ENCODE data around the gene DACT3. TPM values are rescaled to one million over a fixed set of nuclear protein-coding genes. Genes with fewer than 3 reads are reported as not detected.

The DACT3 gene
- total and polyA plus RNA-seq, 2 of the 13 experiments (the other 11 are each of a cell fraction or from before 2014, with no cell fraction given): 0.04 TPM; not detected in 1

DNA sequence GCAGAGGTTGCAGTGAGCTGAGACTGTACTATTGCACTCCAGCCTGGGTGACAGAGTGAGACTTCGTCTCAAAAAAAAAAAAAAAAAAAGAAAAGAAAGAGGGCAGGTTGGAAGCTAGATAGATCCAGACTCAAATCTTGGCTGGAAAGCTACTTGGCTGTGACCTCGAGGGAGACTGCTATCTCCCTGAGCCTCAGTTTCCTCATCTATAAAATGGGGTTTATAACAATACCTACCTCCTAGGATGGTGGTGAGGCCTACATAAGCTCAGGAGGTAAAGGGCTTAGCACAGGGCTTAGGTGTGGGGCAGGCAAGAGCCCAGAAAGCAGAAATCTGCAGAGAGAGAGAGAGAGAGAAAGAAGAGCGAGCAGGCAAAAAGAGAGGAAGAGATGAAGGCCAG is 24.2 kb upstream of the DACT3 start:
- POLR2A ChIA-PET: no interaction called here
- no TSS peak for BruUV-seq (replicated peaks)
- no peak for DNase-seq (ENCODE audit: low spot score)
- ATAC-seq: no peak
- Histone ChIP-seq H3K9ac (ENCODE audit: insufficient read depth, low read depth, low read length) (no peak overlapping the region), H3K4me1 (ENCODE audit: insufficient read depth, low read length) (no peaks in the 10 kb centered on the region), H3K4me2 (ENCODE audit: low read depth, low read length) (no peak overlapping the region), H3K27me3 (ENCODE audit: control insufficient read depth in 1 of 2, insufficient read depth in 2 of 2, low read length in 2 of 2) (no peaks in the 10 kb centered on the region), H3K79me2 (ENCODE audit: insufficient read depth, low read length) (no peaks in the 10 kb centered on the region), H4K20me1 (ENCODE audit: insufficient read depth, low read length) (no peaks in the 10 kb centered on the region), H3K36me3 (replicated peaks in 1 of 2; ENCODE audit: control insufficient read depth in 1 of 2, insufficient read depth in 2 of 2, low read length in 2 of 2) (peaks cover 17 to 51% of the 10 kb centered on the region in 2 experiments), H2AFZ (ENCODE audit: low read length) (no peak overlapping the region), H3K27ac (ENCODE audit: extremely low read length, insufficient read depth, low read length) (no peak overlapping the region), H3K4me3 (replicated peaks in 1 of 3; ENCODE audit: insufficient read depth in 1 of 3, low read depth in 2 of 3, low read length in 3 of 3) (no peak overlapping the region), H3K9me3 (ENCODE audit: low read length) (no peaks in the 10 kb centered on the region)
- in situ Hi-C loops (cut with HindIII; ENCODE audit: extremely low pct_ligation_motif_present, low pct_unique_long_range_greater_than_20kb): no loop called here
- CTCF ChIA-PET (ENCODE audit: low intra/inter-chr PET ratio, low total read pairs): no interaction called here
- WGBS (ENCODE audit: low lambda C conversion rate): 80% methylated on average over 3 of the region's 3 CpGs
- no peak for TF ChIP-seq ZNF720 (CRISPR knock-in tag; IDR thresholded peaks at IDR 0.05)
- TF ChIP-seq ZNF629 (CRISPR knock-in tag; conservative IDR thresholded peaks at IDR 0.05): peak; percentile 63; the same call in 1 of the 2 replicates
- no peak for FAIRE-seq
- intact Hi-C loops (cut with micrococcal nuclease; ENCODE audit: unreplicated experiment): no loop called here

DNA sequence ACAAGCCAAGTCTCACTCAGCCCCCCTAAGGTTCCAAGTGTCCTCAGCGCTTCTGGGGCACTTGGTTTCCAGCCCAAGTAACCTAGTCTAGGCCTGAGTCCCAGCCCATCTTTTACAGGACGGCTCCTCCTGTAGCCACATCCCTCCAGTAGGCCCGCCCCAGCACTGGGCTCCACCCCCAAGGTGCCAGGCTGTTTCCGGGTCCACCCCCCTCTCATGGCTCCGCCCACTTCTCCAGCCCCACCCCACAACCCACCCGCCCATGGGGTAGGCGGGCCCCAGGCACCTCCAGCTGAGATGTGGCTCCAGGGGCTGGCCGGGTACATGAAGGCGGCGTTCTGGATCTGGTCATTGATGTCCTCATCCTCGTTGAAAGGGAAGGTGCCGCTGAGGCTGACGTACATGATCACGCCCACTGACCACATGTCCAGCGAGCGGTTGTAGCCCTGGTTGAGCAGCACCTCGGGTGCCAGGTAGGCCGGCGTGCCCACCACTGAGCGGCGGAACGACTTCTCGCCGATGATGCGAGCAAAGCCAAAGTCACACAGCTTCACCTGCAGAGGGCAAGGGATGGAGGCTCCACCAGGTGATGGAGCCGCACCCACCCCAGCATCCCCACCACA is 17.2 kb upstream of the DACT3 start:
- WGBS (ENCODE audit: low lambda C conversion rate): 94% methylated on average over 23 of the region's 26 CpGs
- no peak for DNase-seq (ENCODE audit: low spot score)
- intact Hi-C loops (cut with micrococcal nuclease; ENCODE audit: unreplicated experiment): no loop called here
- no peaks in the 10 kb centered on the region for H3K27me3 ChIP-seq (ENCODE audit: control insufficient read depth in 1 of 2, insufficient read depth in 2 of 2, low read length in 2 of 2)
- ATAC-seq: no peak; the same call in 2 of the 3 replicates
- POLR2A ChIA-PET: no interaction called here
- H3K27ac ChIP-seq (ENCODE audit: extremely low read length, insufficient read depth, low read length): no peak overlapping the region
- H3K4me1 ChIP-seq (ENCODE audit: insufficient read depth, low read length): no peaks in the 10 kb centered on the region
- H3K9ac ChIP-seq (ENCODE audit: insufficient read depth, low read depth, low read length): no peak overlapping the region
- FAIRE-seq: no peak
- H3K36me3 ChIP-seq (replicated peaks in 1 of 2; ENCODE audit: control insufficient read depth in 1 of 2, insufficient read depth in 2 of 2, low read length in 2 of 2): peaks cover 10 to 49% of the 10 kb centered on the region in 2 experiments
- no peaks in the 10 kb centered on the region for H3K9me3 ChIP-seq (ENCODE audit: low read length)
- H3K4me3 ChIP-seq (replicated peaks in 1 of 3; ENCODE audit: insufficient read depth in 1 of 3, low read depth in 2 of 3, low read length in 3 of 3): no peak overlapping the region
- 0 out of 2 replicates have a peak, but pooled peaks cover 2% of the 10 kb centered on the region for H4K20me1 ChIP-seq (ENCODE audit: insufficient read depth, low read length)
- BruUV-seq (replicated peaks): no TSS peak
- CTCF ChIA-PET (ENCODE audit: low intra/inter-chr PET ratio, low total read pairs): no interaction called here
- no peaks in the 10 kb centered on the region for H3K79me2 ChIP-seq (ENCODE audit: insufficient read depth, low read length)
- H2AFZ ChIP-seq (ENCODE audit: low read length): no peak overlapping the region
- H3K4me2 ChIP-seq (ENCODE audit: low read depth, low read length): no peak overlapping the region
- in situ Hi-C loops (cut with HindIII; ENCODE audit: extremely low pct_ligation_motif_present, low pct_unique_long_range_greater_than_20kb): no loop called here
- TF ChIP-seq ZNF598 (CRISPR knock-in tag; IDR thresholded peaks at IDR 0.05; ENCODE audit: borderline replicate concordance) (no peak), ZIK1 (CRISPR knock-in tag; IDR thresholded peaks at IDR 0.05; ENCODE audit: borderline replicate concordance, low read depth) (no peak), KDM3A (CRISPR knock-in tag; IDR thresholded peaks at IDR 0.05; ENCODE audit: low read depth) (no peak), ISX (CRISPR knock-in tag; conservative IDR thresholded peaks at IDR 0.05) (no peak), ZNF567 (CRISPR knock-in tag; IDR thresholded peaks at IDR 0.05; ENCODE audit: borderline replicate concordance) (no peak)
- TF ChIP-seq, protein P1, sequence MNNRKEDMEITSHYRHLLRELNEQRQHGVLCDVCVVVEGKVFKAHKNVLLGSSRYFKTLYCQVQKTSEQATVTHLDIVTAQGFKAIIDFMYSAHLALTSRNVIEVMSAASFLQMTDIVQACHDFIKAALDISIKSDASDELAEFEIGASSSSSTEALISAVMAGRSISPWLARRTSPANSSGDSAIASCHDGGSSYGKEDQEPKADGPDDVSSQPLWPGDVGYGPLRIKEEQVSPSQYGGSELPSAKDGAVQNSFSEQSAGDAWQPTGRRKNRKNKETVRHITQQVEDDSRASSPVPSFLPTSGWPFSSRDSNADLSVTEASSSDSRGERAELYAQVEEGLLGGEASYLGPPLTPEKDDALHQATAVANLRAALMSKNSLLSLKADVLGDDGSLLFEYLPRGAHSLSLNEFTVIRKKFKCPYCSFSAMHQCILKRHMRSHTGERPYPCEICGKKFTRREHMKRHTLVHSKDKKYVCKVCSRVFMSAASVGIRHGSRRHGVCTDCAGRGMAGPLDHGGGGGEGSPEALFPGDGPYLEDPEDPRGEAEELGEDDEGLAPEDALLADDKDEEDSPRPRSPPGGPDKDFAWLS (CRISPR knock-in tag; IDR thresholded peaks at IDR 0.05; ENCODE audit: borderline replicate concordance): no peak
- TF ChIP-seq, protein P2, sequence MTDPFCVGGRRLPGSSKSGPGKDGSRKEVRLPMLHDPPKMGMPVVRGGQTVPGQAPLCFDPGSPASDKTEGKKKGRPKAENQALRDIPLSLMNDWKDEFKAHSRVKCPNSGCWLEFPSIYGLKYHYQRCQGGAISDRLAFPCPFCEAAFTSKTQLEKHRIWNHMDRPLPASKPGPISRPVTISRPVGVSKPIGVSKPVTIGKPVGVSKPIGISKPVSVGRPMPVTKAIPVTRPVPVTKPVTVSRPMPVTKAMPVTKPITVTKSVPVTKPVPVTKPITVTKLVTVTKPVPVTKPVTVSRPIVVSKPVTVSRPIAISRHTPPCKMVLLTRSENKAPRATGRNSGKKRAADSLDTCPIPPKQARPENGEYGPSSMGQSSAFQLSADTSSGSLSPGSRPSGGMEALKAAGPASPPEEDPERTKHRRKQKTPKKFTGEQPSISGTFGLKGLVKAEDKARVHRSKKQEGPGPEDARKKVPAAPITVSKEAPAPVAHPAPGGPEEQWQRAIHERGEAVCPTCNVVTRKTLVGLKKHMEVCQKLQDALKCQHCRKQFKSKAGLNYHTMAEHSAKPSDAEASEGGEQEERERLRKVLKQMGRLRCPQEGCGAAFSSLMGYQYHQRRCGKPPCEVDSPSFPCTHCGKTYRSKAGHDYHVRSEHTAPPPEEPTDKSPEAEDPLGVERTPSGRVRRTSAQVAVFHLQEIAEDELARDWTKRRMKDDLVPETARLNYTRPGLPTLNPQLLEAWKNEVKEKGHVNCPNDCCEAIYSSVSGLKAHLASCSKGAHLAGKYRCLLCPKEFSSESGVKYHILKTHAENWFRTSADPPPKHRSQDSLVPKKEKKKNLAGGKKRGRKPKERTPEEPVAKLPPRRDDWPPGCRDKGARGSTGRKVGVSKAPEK (CRISPR knock-in tag; IDR thresholded peaks at IDR 0.05; ENCODE audit: borderline replicate concordance): no peak
- TF ChIP-seq, protein P3, sequence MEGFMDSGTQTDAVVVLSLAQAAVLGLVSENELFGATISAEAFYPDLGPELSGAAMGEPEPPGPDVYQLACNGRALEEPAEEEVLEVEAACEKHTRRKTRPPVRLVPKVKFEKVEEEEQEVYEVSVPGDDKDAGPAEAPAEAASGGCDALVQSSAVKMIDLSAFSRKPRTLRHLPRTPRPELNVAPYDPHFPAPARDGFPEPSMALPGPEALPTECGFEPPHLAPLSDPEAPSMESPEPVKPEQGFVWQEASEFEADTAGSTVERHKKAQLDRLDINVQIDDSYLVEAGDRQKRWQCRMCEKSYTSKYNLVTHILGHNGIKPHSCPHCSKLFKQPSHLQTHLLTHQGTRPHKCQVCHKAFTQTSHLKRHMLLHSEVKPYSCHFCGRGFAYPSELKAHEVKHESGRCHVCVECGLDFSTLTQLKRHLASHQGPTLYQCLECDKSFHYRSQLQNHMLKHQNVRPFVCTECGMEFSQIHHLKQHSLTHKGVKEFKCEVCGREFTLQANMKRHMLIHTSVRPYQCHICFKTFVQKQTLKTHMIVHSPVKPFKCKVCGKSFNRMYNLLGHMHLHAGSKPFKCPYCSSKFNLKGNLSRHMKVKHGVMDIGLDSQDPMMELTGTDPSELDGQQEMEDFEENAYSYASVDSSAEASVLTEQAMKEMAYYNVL (CRISPR knock-in tag; IDR thresholded peaks at IDR 0.05; ENCODE audit: borderline replicate concordance): no peak

Data from HepG2 (cell line).